ENCODE results near the gene SMC1B.

DNA sequence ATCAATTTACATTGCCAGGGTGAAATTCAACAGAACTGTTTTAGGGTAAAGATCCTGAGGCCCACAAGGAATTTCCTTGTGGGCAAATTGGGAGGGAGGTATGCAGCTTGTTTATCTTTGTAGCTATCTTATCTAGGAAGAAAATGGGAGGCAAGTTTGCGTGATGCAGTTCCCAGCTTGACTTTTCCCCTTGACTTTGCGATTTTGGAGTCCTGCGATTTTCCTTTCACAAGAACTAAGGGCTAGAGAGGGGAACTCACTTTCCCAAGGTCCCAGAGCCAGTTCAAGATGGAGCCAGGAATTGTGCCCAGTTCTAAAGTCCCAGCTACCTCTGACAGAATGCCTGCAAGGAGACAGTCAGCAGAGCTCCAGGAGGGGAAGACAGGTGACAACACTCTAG, 30.8 kb upstream of the SMC1B start:
- TF ChIP-seq, protein P1, sequence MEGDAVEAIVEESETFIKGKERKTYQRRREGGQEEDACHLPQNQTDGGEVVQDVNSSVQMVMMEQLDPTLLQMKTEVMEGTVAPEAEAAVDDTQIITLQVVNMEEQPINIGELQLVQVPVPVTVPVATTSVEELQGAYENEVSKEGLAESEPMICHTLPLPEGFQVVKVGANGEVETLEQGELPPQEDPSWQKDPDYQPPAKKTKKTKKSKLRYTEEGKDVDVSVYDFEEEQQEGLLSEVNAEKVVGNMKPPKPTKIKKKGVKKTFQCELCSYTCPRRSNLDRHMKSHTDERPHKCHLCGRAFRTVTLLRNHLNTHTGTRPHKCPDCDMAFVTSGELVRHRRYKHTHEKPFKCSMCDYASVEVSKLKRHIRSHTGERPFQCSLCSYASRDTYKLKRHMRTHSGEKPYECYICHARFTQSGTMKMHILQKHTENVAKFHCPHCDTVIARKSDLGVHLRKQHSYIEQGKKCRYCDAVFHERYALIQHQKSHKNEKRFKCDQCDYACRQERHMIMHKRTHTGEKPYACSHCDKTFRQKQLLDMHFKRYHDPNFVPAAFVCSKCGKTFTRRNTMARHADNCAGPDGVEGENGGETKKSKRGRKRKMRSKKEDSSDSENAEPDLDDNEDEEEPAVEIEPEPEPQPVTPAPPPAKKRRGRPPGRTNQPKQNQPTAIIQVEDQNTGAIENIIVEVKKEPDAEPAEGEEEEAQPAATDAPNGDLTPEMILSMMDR (IDR thresholded peaks at IDR 0.05; ENCODE audit: poor library complexity, severe bottlenecking), result no peak
- TF ChIP-seq EP300 (conservative IDR thresholded peaks at IDR 0.05; ENCODE audit: poor library complexity, severe bottlenecking) (no peak), SMC3 (conservative IDR thresholded peaks at IDR 0.05; ENCODE audit: poor library complexity) (no peak)
